HUES64 (cell line): Measurements from ENCODE around the gene MAGI2.
A peak's percentile ranks its signal among the peaks of the same experiment; 100 is the strongest.

Experiments used
- H3K27ac ChIP-seq: 2 replicates; pipeline ENCODE4 v1.7.0; 2013; ENCODE audit warnings: low read depth, low read length, inconsistent platforms
- H3K27me3 ChIP-seq: 2 replicates; pipeline ENCODE4 v1.6.1; 2013; ENCODE audit warnings: mild to moderate bottlenecking, low read length; ENCODE audit not compliant: insufficient read depth
- H3K36me3 ChIP-seq: 2 replicates; pipeline ENCODE4 v1.6.1; 2013; ENCODE audit warnings: mild to moderate bottlenecking, low read length; ENCODE audit not compliant: insufficient read depth
- H3K4me1 ChIP-seq: 2 replicates; pipeline ENCODE4 v1.6.1; 2013; ENCODE audit warnings: mild to moderate bottlenecking, low read length, moderate library complexity; ENCODE audit not compliant: insufficient read depth
- H3K4me3 ChIP-seq: 2 replicates; pipeline ENCODE4 v1.5.1; 2013; ENCODE audit warnings: mild to moderate bottlenecking, low read length, moderate library complexity
- H3K9ac ChIP-seq: 2 replicates; pipeline ENCODE4 v1.6.1; 2013; ENCODE audit warnings: mild to moderate bottlenecking, low read depth, low read length
- H3K9me3 ChIP-seq: 2 replicates; pipeline ENCODE4 v1.6.1; 2013; ENCODE audit warnings: low read depth, low read length; ENCODE audit not compliant: insufficient read depth
- WGBS: fragments of 150-250, 120-280 bp; methylation state at CpG from one replicate; pipeline ENCODE4 v1.1.7; 2013; ENCODE audit warnings: missing lambda C conversion rate; 5-methylcytosine and 5-hydroxymethylcytosine counted together

The MAGI2 gene

GRCh38 chr7:78118470-78118869, 1335.0 kb downstream of the MAGI2 start:
- Histone ChIP-seq H3K9ac (no peak overlapping the region), H3K27me3 (no peaks in the 10 kb centered on the region), H3K4me1 (peaks cover 12% of the 10 kb centered on the region), H3K36me3 (no peaks in the 10 kb centered on the region), H3K27ac (no peak overlapping the region), H3K9me3 (no peaks in the 10 kb centered on the region), H3K4me3 (no peak overlapping the region)
- WGBS, result 79% methylated on average over 1 of the region's 3 CpGs

GRCh38 chr7:78115876-78116275, 1337.6 kb downstream of the MAGI2 start:
- no peaks in the 10 kb centered on the region for H3K36me3 ChIP-seq

GRCh38 chr7:78114993-78115392, 1338.5 kb downstream of the MAGI2 start:
- Histone ChIP-seq H3K9me3 (no peaks in the 10 kb centered on the region), H3K36me3 (no peaks in the 10 kb centered on the region), H3K4me3 (no peak overlapping the region), H3K4me1 (peaks cover 32% of the 10 kb centered on the region), H3K27ac (no peak overlapping the region), H3K27me3 (no peaks in the 10 kb centered on the region), H3K9ac (no peak overlapping the region)
- WGBS, result 100% methylated on average over 1 of the region's 1 CpG

More at GRCh38 chr7:78115876-78116275, 1337.6 kb downstream of the MAGI2 start:
- no peak overlapping the region for H3K9ac ChIP-seq
- no peaks in the 10 kb centered on the region for H3K27me3 ChIP-seq
- no peak overlapping the region for H3K4me3 ChIP-seq
- peaks cover 28% of the 10 kb centered on the region for H3K4me1 ChIP-seq
- H3K9me3 ChIP-seq, result no peaks in the 10 kb centered on the region
- no peak overlapping the region for H3K27ac ChIP-seq

- Histone ChIP-seq H3K9ac (no peak overlapping the region), H3K4me3 (no peak overlapping the region), H3K4me1 (peaks cover 27% of the 10 kb centered on the region), H3K36me3 (no peaks in the 10 kb centered on the region), H3K27me3 (no peaks in the 10 kb centered on the region), H3K9me3 (no peaks in the 10 kb centered on the region), H3K27ac (no peak overlapping the region)
- 95% methylated on average over 5 of the region's 5 CpGs for WGBS
Measured at GRCh38 chr7:78112488-78112887, 1341.0 kb downstream of the MAGI2 start.

GRCh38 chr7:78111386-78111785, 1342.1 kb downstream of the MAGI2 start:
- no peaks in the 10 kb centered on the region for H3K36me3 ChIP-seq
- WGBS, result 31% methylated on average over 3 of the region's 3 CpGs

GRCh38 chr7:78103475-78103874, 1350.0 kb downstream of the MAGI2 start:
- Histone ChIP-seq H3K4me1 (no peaks in the 10 kb centered on the region), H3K9me3 (no peaks in the 10 kb centered on the region), H3K4me3 (no peak overlapping the region), H3K27me3 (no peaks in the 10 kb centered on the region), H3K9ac (no peak overlapping the region), H3K36me3 (no peaks in the 10 kb centered on the region), H3K27ac (no peak overlapping the region)
- WGBS, result 88% methylated on average over 4 of the region's 4 CpGs

More at GRCh38 chr7:78111386-78111785, 1342.1 kb downstream of the MAGI2 start:
- H3K4me1 ChIP-seq, result peaks cover 27% of the 10 kb centered on the region
- H3K9ac ChIP-seq, result no peak overlapping the region
- H3K27me3 ChIP-seq, result no peaks in the 10 kb centered on the region
- H3K4me3 ChIP-seq, result no peak overlapping the region
- peak overlapping the region; percentile 9; the same call in 1 of the 2 replicates for H3K27ac ChIP-seq
- H3K9me3 ChIP-seq, result no peaks in the 10 kb centered on the region

- Histone ChIP-seq H3K9me3 (no peaks in the 10 kb centered on the region), H3K9ac (no peak overlapping the region), H3K4me1 (no peaks in the 10 kb centered on the region), H3K27me3 (no peaks in the 10 kb centered on the region), H3K4me3 (no peak overlapping the region), H3K36me3 (no peaks in the 10 kb centered on the region), H3K27ac (no peak overlapping the region)
Measured at GRCh38 chr7:78101076-78101475, 1352.4 kb downstream of the MAGI2 start.

- WGBS, result 97% methylated on average over 3 of the region's 3 CpGs
- no peaks in the 10 kb centered on the region for H3K27me3 ChIP-seq
- no peaks in the 10 kb centered on the region for H3K9me3 ChIP-seq
- H3K4me1 ChIP-seq, result no peaks in the 10 kb centered on the region
- H3K4me3 ChIP-seq, result no peak overlapping the region
- H3K36me3 ChIP-seq, result no peaks in the 10 kb centered on the region
- H3K9ac ChIP-seq, result no peak overlapping the region
- H3K27ac ChIP-seq, result no peak overlapping the region
Measured at GRCh38 chr7:78099715-78100394, 1353.6 kb downstream of the MAGI2 start.

GRCh38 chr7:78095549-78095948, 1357.9 kb downstream of the MAGI2 start:
- Histone ChIP-seq H3K36me3 (no peaks in the 10 kb centered on the region), H3K27me3 (no peaks in the 10 kb centered on the region), H3K9ac (no peak overlapping the region), H3K4me3 (no peak overlapping the region), H3K4me1 (no peaks in the 10 kb centered on the region), H3K27ac (no peak overlapping the region), H3K9me3 (no peaks in the 10 kb centered on the region)

- H3K4me3 ChIP-seq, result no peak overlapping the region
- H3K9ac ChIP-seq, result no peak overlapping the region
- H3K9me3 ChIP-seq, result no peaks in the 10 kb centered on the region
- no peaks in the 10 kb centered on the region for H3K36me3 ChIP-seq
- H3K27ac ChIP-seq, result no peak overlapping the region
- H3K4me1 ChIP-seq, result no peaks in the 10 kb centered on the region
- WGBS, result 95% methylated on average over 2 of the region's 3 CpGs
- no peaks in the 10 kb centered on the region for H3K27me3 ChIP-seq
Measured at GRCh38 chr7:78092331-78092730, 1361.1 kb downstream of the MAGI2 start.

- no peaks in the 10 kb centered on the region for H3K27me3 ChIP-seq
- H3K4me3 ChIP-seq, result no peak overlapping the region
- H3K36me3 ChIP-seq, result no peaks in the 10 kb centered on the region
- no peaks in the 10 kb centered on the region for H3K9me3 ChIP-seq
- no peaks in the 10 kb centered on the region for H3K4me1 ChIP-seq
- H3K9ac ChIP-seq, result no peak overlapping the region
- H3K27ac ChIP-seq, result no peak overlapping the region
Measured at GRCh38 chr7:78090616-78091015, 1362.9 kb downstream of the MAGI2 start.
